NCI-H510A (cell line): ENCODE data around the gene PHKA2.

Experiments used
- DNase-seq: peaks from one replicate; lab custom pipeline; 2025; lab: John Stamatoyannopoulos, UW

Gene PHKA2

GRCh38 chrX:18889346-18890048 is 94.4 kb downstream of the PHKA2 start:
- DNase-seq = no peak

GRCh38 chrX:18888281-18888680 is 95.6 kb downstream of the PHKA2 start:
- no peak for DNase-seq

GRCh38 chrX:18887825-18888212 is 96.1 kb downstream of the PHKA2 start:
- DNase-seq = no peak

GRCh38 chrX:18887177-18887824 is 96.6 kb downstream of the PHKA2 start:
- no peak for DNase-seq

- no peak for DNase-seq
Observed at GRCh38 chrX:18886344-18887161, 97.4 kb downstream of the PHKA2 start.

GRCh38 chrX:18886005-18886343 is 97.9 kb downstream of the PHKA2 start:
- DNase-seq = no peak

GRCh38 chrX:18885328-18886004 is 98.4 kb downstream of the PHKA2 start:
- DNase-seq = no peak

GRCh38 chrX:18884916-18885315 is 99.0 kb downstream of the PHKA2 start:
- DNase-seq = no peak

GRCh38 chrX:18883961-18884765 is 99.8 kb downstream of the PHKA2 start:
- no peak for DNase-seq

- no peak for DNase-seq
Observed at GRCh38 chrX:18883234-18883960, 100.5 kb downstream of the PHKA2 start.

- DNase-seq = no peak
Observed at GRCh38 chrX:18879144-18879543, 104.8 kb downstream of the PHKA2 start.

GRCh38 chrX:18877469-18877868 is 106.4 kb downstream of the PHKA2 start:
- no peak for DNase-seq

GRCh38 chrX:18875256-18875878 is 108.5 kb downstream of the PHKA2 start:
- DNase-seq = no peak

GRCh38 chrX:18874560-18875255 is 109.2 kb downstream of the PHKA2 start:
- DNase-seq = no peak

GRCh38 chrX:18873836-18874235 is 110.1 kb downstream of the PHKA2 start:
- no peak for DNase-seq

- no peak for DNase-seq
Observed at GRCh38 chrX:18873189-18873791, 110.6 kb downstream of the PHKA2 start.

GRCh38 chrX:18872621-18873020 is 111.3 kb downstream of the PHKA2 start:
- DNase-seq = no peak

GRCh38 chrX:18871970-18872369 is 111.9 kb downstream of the PHKA2 start:
- DNase-seq = no peak

- DNase-seq = no peak
Observed at GRCh38 chrX:18871161-18871890, 112.6 kb downstream of the PHKA2 start.
